ENCODE results near the gene ZC3H14. TPM values are rescaled to one million over a fixed set of nuclear protein-coding genes. Genes with fewer than 3 reads are reported as not detected.

ZC3H14 gene
- total RNA-seq, 1 experiment from 2014 or later = 90.6 TPM

DNA sequence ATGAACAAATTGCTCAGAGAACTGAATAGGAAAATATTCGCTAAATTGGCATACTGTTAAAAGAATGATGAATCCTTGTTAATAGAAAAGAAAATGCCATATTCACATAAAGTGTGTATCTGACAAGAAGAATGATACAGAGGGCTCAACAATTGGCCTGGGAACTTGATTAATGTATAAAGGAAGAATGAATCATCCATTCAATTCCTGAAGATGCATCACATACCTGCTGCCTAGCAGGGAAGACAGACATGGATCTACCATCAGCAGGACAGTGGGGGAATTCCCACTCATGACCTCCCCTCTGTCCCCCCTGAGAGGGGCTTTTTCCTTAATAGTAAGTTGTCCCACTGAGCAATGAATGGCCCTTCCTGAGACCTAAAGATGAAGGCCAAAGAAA lies 21.5 kb upstream of the ZC3H14 start:
- H3K9me3 ChIP-seq (ENCODE audit: control insufficient read depth, low read depth, low read length) = no peaks in the 10 kb centered on the region

More for the DNA sequence above, 21.5 kb upstream of the ZC3H14 start:
- Histone ChIP-seq H3K18ac (ENCODE audit: insufficient read length, low read depth, low read length) (no peak overlapping the region), H3K4me1 (ENCODE audit: insufficient read depth, low read length) (no peaks in the 10 kb centered on the region), H3K79me1 (ENCODE audit: insufficient read depth, low read depth, low read length, poor library complexity, severe bottlenecking) (no peaks in the 10 kb centered on the region), H3K79me2 (ENCODE audit: insufficient read depth, low read length) (no peaks in the 10 kb centered on the region), H3K23ac (ENCODE audit: insufficient read length, low read depth, low read length) (no peak overlapping the region), H3K4ac (ENCODE audit: low read depth, low read length) (no peak overlapping the region), H2AK5ac (ENCODE audit: insufficient read length, low read length) (no peak overlapping the region), H2BK120ac (ENCODE audit: low read depth, low read length, poor library complexity, severe bottlenecking) (no peak overlapping the region), H3K27me3 (ENCODE audit: insufficient read depth, low read length) (no peaks in the 10 kb centered on the region), H4K20me1 (ENCODE audit: control insufficient read depth, insufficient read depth, insufficient read length) (no peaks in the 10 kb centered on the region), H2BK20ac (ENCODE audit: low read depth, low read length, poor library complexity, severe bottlenecking) (no peak overlapping the region), H3K23me2 (ENCODE audit: insufficient read length, low read depth, low read length, poor library complexity, severe bottlenecking) (no peaks in the 10 kb centered on the region), H4K5ac (ENCODE audit: insufficient read length, low read depth, low read length) (no peak overlapping the region), H2BK12ac (ENCODE audit: insufficient read length, low read depth, low read length) (no peak overlapping the region), H3K14ac (ENCODE audit: insufficient read depth, low read length) (no peak overlapping the region), H3K4me2 (ENCODE audit: insufficient read depth, insufficient read length, low read length) (no peak overlapping the region), H2BK5ac (ENCODE audit: insufficient read length, low read length) (no peak overlapping the region), H4K8ac (replicated peaks; ENCODE audit: insufficient read length, low read depth, low read length) (no peak overlapping the region), H2BK15ac (ENCODE audit: low read depth, low read length) (no peak overlapping the region), H3K9ac (ENCODE audit: extremely low read depth, insufficient read length, low read length) (no peak overlapping the region), H3T11ph (ENCODE audit: low read length) (no peak overlapping the region), H4K91ac (ENCODE audit: insufficient read length, low read depth, low read length) (no peak overlapping the region), H3K56ac (ENCODE audit: insufficient read length, low read depth, low read length) (no peak overlapping the region), H3K27ac (ENCODE audit: insufficient read length, low read depth, low read length) (no peak overlapping the region), H2AFZ (ENCODE audit: low read length) (no peak overlapping the region)
- Mint-ChIP-seq H3K27ac (no peak overlapping the region; a peak in 1 of 7 replicates), H3K4me3 (no peak overlapping the region), H3K9me3 (no peaks in the 10 kb centered on the region), H3K36me3 (ENCODE audit: insufficient read depth in 1 of 3, low read depth in 3 of 3) (peaks cover 0 to 13% (median 0%) of the 10 kb centered on the region in 3 experiments; a peak in 2 of 7 replicates), H3K27me3 (ENCODE audit: low read depth) (no peaks in the 10 kb centered on the region), H3K4me1 (no peaks in the 10 kb centered on the region)
- no peak for DNase-seq
- TF ChIP-seq, protein P1, sequence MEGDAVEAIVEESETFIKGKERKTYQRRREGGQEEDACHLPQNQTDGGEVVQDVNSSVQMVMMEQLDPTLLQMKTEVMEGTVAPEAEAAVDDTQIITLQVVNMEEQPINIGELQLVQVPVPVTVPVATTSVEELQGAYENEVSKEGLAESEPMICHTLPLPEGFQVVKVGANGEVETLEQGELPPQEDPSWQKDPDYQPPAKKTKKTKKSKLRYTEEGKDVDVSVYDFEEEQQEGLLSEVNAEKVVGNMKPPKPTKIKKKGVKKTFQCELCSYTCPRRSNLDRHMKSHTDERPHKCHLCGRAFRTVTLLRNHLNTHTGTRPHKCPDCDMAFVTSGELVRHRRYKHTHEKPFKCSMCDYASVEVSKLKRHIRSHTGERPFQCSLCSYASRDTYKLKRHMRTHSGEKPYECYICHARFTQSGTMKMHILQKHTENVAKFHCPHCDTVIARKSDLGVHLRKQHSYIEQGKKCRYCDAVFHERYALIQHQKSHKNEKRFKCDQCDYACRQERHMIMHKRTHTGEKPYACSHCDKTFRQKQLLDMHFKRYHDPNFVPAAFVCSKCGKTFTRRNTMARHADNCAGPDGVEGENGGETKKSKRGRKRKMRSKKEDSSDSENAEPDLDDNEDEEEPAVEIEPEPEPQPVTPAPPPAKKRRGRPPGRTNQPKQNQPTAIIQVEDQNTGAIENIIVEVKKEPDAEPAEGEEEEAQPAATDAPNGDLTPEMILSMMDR (conservative IDR thresholded peaks at IDR 0.05) = no peak
- WGBS (ENCODE audit: extremely low coverage, insufficient read length, low lambda C conversion rate) = no CpG with 5 or more reads among the region's 1 CpG
